DOHH2 (cell line): ENCODE data around the gene FFAR4.
"Not testable (repeated sequence)": the region's sequence is repeated elsewhere in the genome, so short reads cannot be mapped to it uniquely, and the experiment has no call there.

ENCODE experiments used
- H3F3A ChIP-seq: fragments of 200-600 bp; sonication (generic), shearing (Covaris generic); 2 replicates; pipeline ENCODE4 v1.6.0; 2016; ENCODE audit warnings: antibody characterized with exemption, mild to moderate bottlenecking; ENCODE audit not compliant: control insufficient read depth, insufficient read depth
- H3K27ac ChIP-seq: fragments of 200-600 bp; sonication (generic); 2 replicates; pipeline ENCODE4 v1.5.1; 2014; ENCODE audit warnings: low read depth, mild to moderate bottlenecking, low read length, moderate library complexity
- H3K27me3 ChIP-seq: fragments of 200-600 bp; sonication (generic); 2 replicates; pipeline ENCODE4 v1.6.1; 2014; ENCODE audit warnings: mild to moderate bottlenecking, low read length, mixed read lengths; ENCODE audit not compliant: control insufficient read depth
- H3K36me3 ChIP-seq: fragments of 200-600 bp; sonication (generic); 2 replicates; pipeline ENCODE4 v1.6.1; 2014; ENCODE audit warnings: mild to moderate bottlenecking, low read length, moderate library complexity, mixed read lengths; ENCODE audit not compliant: control insufficient read depth
- H3K4me1 ChIP-seq: fragments of 200-600 bp; sonication (generic); 2 replicates; pipeline ENCODE4 v1.6.1; 2014; ENCODE audit warnings: mild to moderate bottlenecking, low read length, mixed read lengths; ENCODE audit not compliant: control insufficient read depth
- H3K4me2 ChIP-seq: fragments of 200-600 bp; sonication (generic); 2 replicates; pipeline ENCODE4 v1.6.0; 2014; ENCODE audit warnings: mild to moderate bottlenecking, low read length, moderate library complexity
- H3K4me3 ChIP-seq: fragments of 200-600 bp; sonication (generic); 2 replicates; pipeline ENCODE4 v1.5.1; 2014; ENCODE audit warnings: mild to moderate bottlenecking, low read length, mixed read lengths
- H3K79me2 ChIP-seq: fragments of 200-600 bp; sonication (generic); 2 replicates; pipeline ENCODE4 v1.6.1; 2014; ENCODE audit warnings: mild to moderate bottlenecking, low read length, mixed read lengths; ENCODE audit not compliant: control insufficient read depth
- H3K9me2 ChIP-seq: fragments of 200-600 bp; sonication (generic); replicated peaks from 2 replicates; pipeline ENCODE4 v1.6.1; 2014; ENCODE audit warnings: mild to moderate bottlenecking, low read length, mixed read lengths; ENCODE audit not compliant: control insufficient read depth
- H3K9me3 ChIP-seq: fragments of 200-600 bp; sonication (generic); 2 replicates; pipeline ENCODE4 v1.6.1; 2014; ENCODE audit warnings: antibody characterized with exemption, low read length, mixed read lengths; ENCODE audit not compliant: control insufficient read depth, insufficient read depth
- H4K20me1 ChIP-seq: fragments of 200-600 bp; sonication (generic); 2 replicates; pipeline ENCODE4 v1.6.0; 2014; ENCODE audit warnings: low read depth, mild to moderate bottlenecking, antibody characterized with exemption, low read length, moderate library complexity; ENCODE audit not compliant: control insufficient read depth, insufficient read depth
- EZH2phosphoT487 ChIP-seq: fragments of 200-600 bp; sonication (generic); IDR thresholded peaks from 2 replicates; pipeline ENCODE4 v1.6.1; 2017; ENCODE audit warnings: borderline replicate concordance, mild to moderate bottlenecking, antibody characterized with exemption, low read length, moderate library complexity, mixed read lengths
- TF ChIP-seq, protein P1 (sequence below): fragments of 200-600 bp; sonication (generic); IDR thresholded peaks from one replicate; pipeline ENCODE4 v1.5.1; 2014; ENCODE audit warnings: antibody characterized with exemption, mild to moderate bottlenecking, low read depth, low read length; ENCODE audit not compliant: poor library complexity, severe bottlenecking

The FFAR4 gene

DNA sequence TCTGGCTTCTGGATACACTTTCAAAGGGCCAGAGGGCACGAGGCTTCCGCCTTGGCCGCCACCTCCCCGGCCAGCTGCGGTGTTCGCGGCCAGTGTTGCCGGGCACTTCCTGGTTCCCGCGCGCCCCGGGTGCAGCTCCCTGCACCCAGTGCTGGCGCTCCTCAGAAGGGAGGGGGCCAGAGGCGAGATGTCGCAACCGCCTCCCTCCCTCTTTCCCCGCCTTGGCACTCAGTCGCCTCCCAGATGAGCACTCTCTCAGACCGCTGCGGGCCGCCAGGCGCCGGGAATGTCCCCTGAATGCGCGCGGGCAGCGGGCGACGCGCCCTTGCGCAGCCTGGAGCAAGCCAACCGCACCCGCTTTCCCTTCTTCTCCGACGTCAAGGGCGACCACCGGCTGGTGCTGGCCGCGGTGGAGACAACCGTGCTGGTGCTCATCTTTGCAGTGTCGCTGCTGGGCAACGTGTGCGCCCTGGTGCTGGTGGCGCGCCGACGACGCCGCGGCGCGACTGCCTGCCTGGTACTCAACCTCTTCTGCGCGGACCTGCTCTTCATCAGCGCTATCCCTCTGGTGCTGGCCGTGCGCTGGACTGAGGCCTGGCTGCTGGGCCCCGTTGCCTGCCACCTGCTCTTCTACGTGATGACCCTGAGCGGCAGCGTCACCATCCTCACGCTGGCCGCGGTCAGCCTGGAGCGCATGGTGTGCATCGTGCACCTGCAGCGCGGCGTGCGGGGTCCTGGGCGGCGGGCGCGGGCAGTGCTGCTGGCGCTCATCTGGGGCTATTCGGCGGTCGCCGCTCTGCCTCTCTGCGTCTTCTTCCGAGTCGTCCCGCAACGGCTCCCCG is at the start of gene FFAR4:
Gene FFAR4 (plus strand): TSS at position 231 of the 842 bp plus-strand sequence. CDS start 56 bp downstream, at position 287.
- Histone ChIP-seq H3F3A (no peaks in the 10 kb centered on the region), H3K4me3 (no peak within 1 kb of the TSS), H3K4me2 (no peak within 1 kb of the TSS), H4K20me1 (no peaks in the 10 kb centered on the region), H3K79me2 (no peaks in the 10 kb centered on the region), H3K27me3 (peaks cover 6% of the 10 kb centered on the region), H3K9me2 (no peaks in the 10 kb centered on the region), H3K27ac (no peak within 1 kb of the TSS), H3K9me3 (no peaks in the 10 kb centered on the region), H3K36me3 (no peaks in the 10 kb centered on the region), H3K4me1 (no peaks in the 10 kb centered on the region)
- TF ChIP-seq EZH2phosphoT487 = no peak
- TF ChIP-seq, protein P1, sequence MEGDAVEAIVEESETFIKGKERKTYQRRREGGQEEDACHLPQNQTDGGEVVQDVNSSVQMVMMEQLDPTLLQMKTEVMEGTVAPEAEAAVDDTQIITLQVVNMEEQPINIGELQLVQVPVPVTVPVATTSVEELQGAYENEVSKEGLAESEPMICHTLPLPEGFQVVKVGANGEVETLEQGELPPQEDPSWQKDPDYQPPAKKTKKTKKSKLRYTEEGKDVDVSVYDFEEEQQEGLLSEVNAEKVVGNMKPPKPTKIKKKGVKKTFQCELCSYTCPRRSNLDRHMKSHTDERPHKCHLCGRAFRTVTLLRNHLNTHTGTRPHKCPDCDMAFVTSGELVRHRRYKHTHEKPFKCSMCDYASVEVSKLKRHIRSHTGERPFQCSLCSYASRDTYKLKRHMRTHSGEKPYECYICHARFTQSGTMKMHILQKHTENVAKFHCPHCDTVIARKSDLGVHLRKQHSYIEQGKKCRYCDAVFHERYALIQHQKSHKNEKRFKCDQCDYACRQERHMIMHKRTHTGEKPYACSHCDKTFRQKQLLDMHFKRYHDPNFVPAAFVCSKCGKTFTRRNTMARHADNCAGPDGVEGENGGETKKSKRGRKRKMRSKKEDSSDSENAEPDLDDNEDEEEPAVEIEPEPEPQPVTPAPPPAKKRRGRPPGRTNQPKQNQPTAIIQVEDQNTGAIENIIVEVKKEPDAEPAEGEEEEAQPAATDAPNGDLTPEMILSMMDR = no peak

DNA sequence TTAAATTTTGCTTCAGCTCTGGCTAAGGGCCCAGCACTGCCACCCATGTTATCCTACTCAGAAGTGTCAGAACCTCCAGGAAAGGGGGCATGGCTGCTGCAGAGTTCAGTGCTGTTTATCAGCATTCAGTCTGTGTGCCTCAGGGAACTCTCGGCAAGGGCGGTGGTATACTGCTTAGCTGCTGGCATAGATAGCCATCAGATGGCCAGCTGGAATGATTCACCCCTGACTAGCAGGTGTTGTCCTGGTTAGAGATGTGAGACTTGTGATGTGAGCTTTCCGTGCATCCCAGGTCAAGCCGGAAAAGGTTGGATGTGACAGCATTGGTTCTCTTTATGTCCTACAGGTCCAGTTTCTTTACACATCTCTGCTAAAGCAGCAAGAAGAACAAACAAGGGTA is 47.9 kb upstream of the FFAR4 start:
- Histone ChIP-seq H3K36me3 (peaks cover 75% of the 10 kb centered on the region), H3K27me3 (no peaks in the 10 kb centered on the region), H3K9me2 (no peaks in the 10 kb centered on the region), H3K9me3 (no peaks in the 10 kb centered on the region; the same call in 1 of the 2 replicates), H3K4me3 (no peak overlapping the region), H3K4me1 (no peaks in the 10 kb centered on the region), H3K79me2 (no peaks in the 10 kb centered on the region), H4K20me1 (no peaks in the 10 kb centered on the region), H3K27ac (no peak overlapping the region), H3F3A (no peaks in the 10 kb centered on the region), H3K4me2 (no peak overlapping the region)
- TF ChIP-seq, protein P1 = no peak
- no peak for TF ChIP-seq EZH2phosphoT487

DNA sequence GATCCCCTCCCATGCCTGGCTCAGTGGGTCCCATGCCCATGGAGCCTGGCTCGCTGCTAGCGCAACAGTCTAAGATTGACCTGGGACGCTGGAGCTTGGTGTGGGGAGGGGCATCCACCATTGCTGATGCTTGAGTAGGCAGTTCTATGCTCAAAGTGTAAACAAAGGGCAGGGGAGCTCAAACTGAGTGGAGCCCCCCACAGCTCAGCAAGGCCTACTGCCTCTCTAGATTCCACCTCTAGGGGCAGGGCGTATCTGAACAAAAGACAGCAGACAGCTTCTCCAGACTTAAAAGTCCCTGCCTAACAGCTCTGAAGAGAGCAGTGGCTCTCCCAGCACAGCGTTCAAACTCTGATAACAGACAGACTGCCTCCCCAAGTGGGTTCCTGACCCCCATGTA is 31.2 kb upstream of the FFAR4 start:
- TF ChIP-seq, protein P1 = no peak
- TF ChIP-seq EZH2phosphoT487 = no peak

DNA sequence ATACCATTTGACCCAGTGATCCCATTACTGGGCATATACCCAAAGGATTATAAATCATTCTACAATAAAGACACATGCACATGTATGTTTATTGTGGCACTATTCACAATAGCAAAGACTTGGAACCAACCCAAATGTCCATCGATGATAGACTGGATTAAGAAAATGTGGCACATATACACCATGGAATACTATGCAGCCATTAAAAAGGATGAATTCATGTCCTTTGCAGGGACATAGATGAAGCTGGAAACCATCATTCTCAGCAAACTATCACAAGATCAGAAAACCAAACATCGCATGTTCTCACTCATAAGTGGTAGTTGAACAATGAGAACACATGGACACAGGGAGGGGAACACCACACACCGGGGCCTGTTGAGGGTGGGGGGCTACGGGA is 25.6 kb upstream of the FFAR4 start:
- not testable (repeated sequence) for H3F3A ChIP-seq, H3K27me3 ChIP-seq, H3K27ac ChIP-seq, H3K9me3 ChIP-seq, H3K4me3 ChIP-seq, H3K4me1 ChIP-seq, H3K9me2 ChIP-seq, H3K4me2 ChIP-seq, H4K20me1 ChIP-seq, H3K79me2 ChIP-seq, H3K36me3 ChIP-seq

More for the DNA sequence above, 31.2 kb upstream of the FFAR4 start:
- Histone ChIP-seq H3K27me3 (no peaks in the 10 kb centered on the region), H3K27ac (no peak overlapping the region), H3K4me3 (no peak overlapping the region), H3F3A (no peaks in the 10 kb centered on the region), H4K20me1 (no peaks in the 10 kb centered on the region), H3K4me1 (no peaks in the 10 kb centered on the region), H3K9me2 (no peaks in the 10 kb centered on the region), H3K9me3 (no peaks in the 10 kb centered on the region), H3K79me2 (no peaks in the 10 kb centered on the region), H3K36me3 (no peaks in the 10 kb centered on the region), H3K4me2 (no peak overlapping the region)
